ENCODE data around the gene DENND6B. TPM values are rescaled to one million over a fixed set of nuclear protein-coding genes. Genes with fewer than 3 reads are reported as not detected.

Gene DENND6B
- total and polyA plus RNA-seq, 7 donors, result 0.46 to 1.6 (median 0.81) TPM

DNA sequence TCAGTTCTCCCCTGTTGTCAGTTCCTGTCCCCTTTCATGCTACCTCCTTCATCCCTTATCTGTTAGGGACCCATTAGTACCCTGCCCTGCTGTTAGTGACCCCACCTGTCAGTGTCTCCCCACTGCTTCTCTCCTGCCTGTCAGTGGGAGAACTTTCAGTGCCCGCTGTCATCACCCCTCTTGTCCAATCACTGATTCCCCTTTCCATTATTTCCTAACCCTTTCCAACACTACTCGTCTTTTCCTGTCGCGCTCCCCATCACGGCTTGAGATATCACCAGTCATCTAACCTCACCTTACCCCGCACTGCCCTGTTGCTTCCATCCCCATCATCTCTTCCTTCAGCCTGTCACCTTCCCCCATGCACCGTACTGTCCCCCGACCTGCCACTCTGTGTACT lies 20.3 kb upstream of the DENND6B start:
- no peak for TF ChIP-seq CTCF (IDR thresholded peaks at IDR 0.05)
- Histone ChIP-seq H3K36me3 (ENCODE audit: insufficient read depth in 1 of 2, low read depth in 1 of 2) (peaks cover 0 to 9% of the 10 kb centered on the region in 2 donors), H3K4me1 (peaks cover 5% of the 10 kb centered on the region), H3K27ac (no peak overlapping the region), H3K4me3 (no peak overlapping the region), H3K27me3 (ENCODE audit: insufficient read depth in 3 of 3, low read length in 2 of 3) (no peaks in the 10 kb centered on the region), H3K9me3 (no peaks in the 10 kb centered on the region)
- WGBS, 3 donors, result 79 to 87% (median 79%) methylated on average over 8 of the region's 8 CpGs
- ATAC-seq (no peak), DNase-seq (no peak)
- intact Hi-C loops (cut with DNase I), result no loop called here

GRCh38 chr22:50346470-50346869 lies 19.7 kb upstream of the DENND6B start:
- intact Hi-C loops (cut with DNase I), result no loop called here
- Histone ChIP-seq H3K9me3 (no peaks in the 10 kb centered on the region), H3K27me3 (ENCODE audit: insufficient read depth in 3 of 3, low read length in 2 of 3) (no peaks in the 10 kb centered on the region), H3K36me3 (ENCODE audit: insufficient read depth in 1 of 2, low read depth in 1 of 2) (peaks cover 0 to 3% of the 10 kb centered on the region in 2 donors), H3K4me1 (peaks cover 5% of the 10 kb centered on the region), H3K4me3 (no peak overlapping the region), H3K27ac (no peak overlapping the region)
- TF ChIP-seq CTCF (IDR thresholded peaks at IDR 0.05), result no peak
- DNase-seq, result no peak
- ATAC-seq, result no peak
- 62 to 69% (median 67%) methylated on average over 8 of the region's 8 CpGs for WGBS, 3 donors

DNA sequence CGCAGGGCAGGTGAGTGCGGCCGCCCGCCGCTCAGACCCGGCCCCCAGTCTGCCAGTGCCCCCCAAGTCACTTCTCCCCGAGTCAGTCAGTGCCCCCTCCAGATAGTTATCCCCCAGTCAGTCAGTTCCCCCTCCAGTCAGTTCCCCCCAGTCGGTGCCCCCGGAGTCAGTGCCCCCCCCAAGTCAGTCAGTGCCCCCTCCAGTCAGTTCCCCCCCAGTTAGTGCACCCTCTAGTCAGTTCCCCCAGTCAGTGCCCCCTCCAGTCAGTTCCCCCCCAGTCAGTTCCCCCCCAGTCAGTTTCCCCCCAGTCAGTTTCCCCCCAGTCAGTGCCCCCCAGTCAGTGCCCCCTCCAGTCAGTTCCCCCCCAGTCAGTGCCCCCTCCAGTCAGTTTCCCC lies 16.7 kb upstream of the DENND6B start:
- Histone ChIP-seq H3K36me3 (ENCODE audit: insufficient read depth in 1 of 2, low read depth in 1 of 2) (no peaks in the 10 kb centered on the region), H3K4me3 (peak overlapping the region; percentile 87), H3K27ac (peak overlapping the region; percentile 83), H3K27me3 (ENCODE audit: insufficient read depth in 3 of 3, low read length in 2 of 3) (no peaks in the 10 kb centered on the region), H3K9me3 (no peaks in the 10 kb centered on the region), H3K4me1 (peaks cover 5% of the 10 kb centered on the region)
- intact Hi-C loops (cut with DNase I), result loop anchor here in 1 of 2 donors (5.0 kb wide), 1 partner anchor 91 kb away; the partner anchor contains the start of gene HDAC10
- DNase-seq, result no peak
- no peak for TF ChIP-seq CTCF (IDR thresholded peaks at IDR 0.05)
- ATAC-seq, result no peak
- 0 to 7% (median 0%) methylated on average over 2 to 9 of the region's 9 CpGs for WGBS, 3 donors

DNA sequence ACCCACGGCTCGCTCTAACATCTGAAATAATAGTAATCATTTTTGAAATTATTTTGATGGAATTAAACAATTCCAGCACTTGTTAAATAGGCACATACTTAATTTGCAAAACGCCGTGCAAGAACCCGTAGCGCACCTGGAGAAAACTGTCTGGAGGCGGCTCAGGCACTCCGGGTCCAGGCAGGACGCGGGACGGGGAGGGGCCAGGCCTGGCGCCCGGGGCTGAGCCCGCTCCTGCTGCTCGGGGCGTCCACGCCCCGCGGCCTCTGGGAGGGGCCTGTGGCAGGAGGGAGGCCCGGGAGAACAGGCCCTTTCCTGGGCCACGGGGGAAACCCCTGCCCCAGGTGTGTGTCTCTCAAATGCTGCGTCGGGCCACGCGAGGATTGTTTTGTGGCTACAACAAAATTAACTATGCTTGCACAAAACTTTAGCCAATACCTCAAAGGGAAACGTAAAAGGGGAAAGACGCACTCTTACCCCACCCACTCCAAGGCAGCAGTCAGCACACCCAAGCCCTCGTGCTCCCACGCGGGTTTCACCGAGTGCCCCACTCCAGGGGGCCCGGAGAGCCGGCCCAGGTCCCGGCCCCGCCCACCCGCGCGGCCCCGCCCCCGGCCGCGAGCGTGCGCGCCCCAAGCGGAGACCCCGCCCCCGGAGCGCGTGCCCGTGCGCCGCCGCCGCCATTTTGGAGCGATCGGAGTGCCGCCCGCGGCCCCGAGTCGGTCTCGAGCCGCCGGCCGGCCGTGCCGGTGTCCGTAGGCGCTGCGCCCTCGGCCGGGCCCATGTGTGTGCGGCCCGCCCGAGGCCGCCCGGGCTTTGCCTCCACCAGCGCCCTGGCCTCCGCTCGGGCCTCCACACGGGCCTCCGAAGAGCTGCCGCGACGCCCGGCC lies 16.1 kb upstream of the DENND6B start, which contains the start of gene PPP6R2:
PPP6R2 (plus strand) TSS at position 677 of the 890 bp plus-strand sequence. CDS start 50,582 bp downstream, outside the sequence.
- Histone ChIP-seq H3K9me3 (no peaks in the 10 kb centered on the region), H3K36me3 (ENCODE audit: insufficient read depth in 1 of 2, low read depth in 1 of 2) (no peaks in the 10 kb centered on the region), H3K4me1 (peaks cover 5% of the 10 kb centered on the region), H3K27ac (peak within 1 kb of the TSS; percentile 83), H3K4me3 (peak within 1 kb of the TSS; percentile 87), H3K27me3 (ENCODE audit: insufficient read depth in 3 of 3, low read length in 2 of 3) (no peaks in the 10 kb centered on the region)
- ATAC-seq (peak; percentile 90 to 95 (median 93)), DNase-seq (peak; percentile 86 to 91)
- 0 to 1% (median 0%) methylated on average over 36 to 87 of the region's 87 CpGs for WGBS, 3 donors
- TF ChIP-seq CTCF (IDR thresholded peaks at IDR 0.05), result no peak
- intact Hi-C loops (cut with DNase I), result loop anchor here in 1 of 2 donors (5.0 kb wide), 1 partner anchor 91 kb away; the partner anchor contains the start of gene HDAC10
